GM12891 (cell line): ENCODE measurements around the gene SLC6A19.

Experiments
- PAX5 ChIP-seq: IDR thresholded peaks from 2 replicates; pipeline ENCODE4 v1.6.1; 2011; ENCODE audit warnings: low read length, moderate library complexity, mild to moderate bottlenecking; ENCODE audit not compliant: insufficient read depth, severe bottlenecking
- POLR2A ChIP-seq: IDR thresholded peaks from 2 replicates; pipeline ENCODE4 v1.6.1; 2011; ENCODE audit warnings: low read depth, low read length, control low read depth
- POLR2AphosphoS5 ChIP-seq: IDR thresholded peaks from 2 replicates; pipeline ENCODE4 v1.6.1; 2011; ENCODE audit warnings: low read depth, low read length, control low read depth
- POU2F2 ChIP-seq: IDR thresholded peaks from 2 replicates; pipeline ENCODE4 v1.6.1; 2011; ENCODE audit warnings: low read depth, mild to moderate bottlenecking, control low read depth, low read length, moderate library complexity
- SPI1 ChIP-seq: IDR thresholded peaks from 2 replicates; pipeline ENCODE4 v1.6.1; 2011; ENCODE audit warnings: low read depth, low read length, control low read depth
- TAF1 ChIP-seq: IDR thresholded peaks from 2 replicates; pipeline ENCODE4 v1.6.1; 2011; ENCODE audit warnings: low read depth, low read length, control low read depth

DNA sequence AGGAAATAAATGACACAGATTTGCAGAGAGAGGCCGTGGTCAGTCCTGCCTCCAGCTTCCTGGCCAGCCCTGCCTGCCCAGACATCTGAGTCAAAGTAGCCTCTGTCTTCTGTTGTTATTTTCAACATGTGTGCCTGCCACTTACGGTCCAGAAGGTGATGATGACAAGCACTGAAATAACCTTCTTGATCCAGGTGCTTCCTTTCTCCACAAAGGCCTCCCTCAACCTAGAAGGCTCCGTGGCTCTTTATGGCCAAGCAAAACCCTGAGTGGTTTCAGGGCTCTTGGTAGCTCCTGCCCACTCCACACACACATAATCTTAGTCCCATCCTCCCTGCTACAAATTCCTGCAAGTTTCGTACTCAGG, 34.1 kb upstream of the SLC6A19 start:
- TF ChIP-seq TAF1 = no peak
- no peak for TF ChIP-seq POLR2A
- TF ChIP-seq POU2F2 = no peak
- TF ChIP-seq POLR2AphosphoS5 = no peak
- no peak for TF ChIP-seq PAX5
- no peak for TF ChIP-seq SPI1
